ENCODE data around the gene KMT2A. TPM values are rescaled to one million over a fixed set of nuclear protein-coding genes. Genes with fewer than 3 reads are reported as not detected.
"Not testable (repeated sequence)": the region's sequence is repeated elsewhere in the genome, so short reads cannot be mapped to it uniquely, and the experiment has no call there.

KMT2A gene
- total RNA-seq, 2 donors from 2014 or later, result 62.6 to 209 TPM

GRCh38 chr11:118449316-118449918 is 13.1 kb downstream of the KMT2A start:
- no peak overlapping the region for H3K27ac ChIP-seq
- ATAC-seq, result no peak
- WGBS, 2 donors, result 92 to 93% methylated on average over 4 of the region's 4 CpGs
- intact Hi-C loops (cut with DNase I), result no loop called here
- peaks cover 12% of the 10 kb centered on the region for H3K4me1 ChIP-seq
- DNase-seq, result no peak
- no peaks in the 10 kb centered on the region for H3K36me3 ChIP-seq (replicated peaks in 1 of 2; ENCODE audit: insufficient read depth in 1 of 2, low read depth in 2 of 2)
- no peaks in the 10 kb centered on the region for H3K9me3 ChIP-seq
- TF ChIP-seq POLR2A (IDR thresholded peaks at IDR 0.05) (no peak), CTCF (IDR thresholded peaks at IDR 0.05) (no peak)
- H3K4me3 ChIP-seq, result no peak overlapping the region
- no peaks in the 10 kb centered on the region for H3K27me3 ChIP-seq

GRCh38 chr11:118450451-118450850 is 14.2 kb downstream of the KMT2A start:
- DNase-seq (no peak), ATAC-seq (no peak)
- intact Hi-C loops (cut with DNase I), result no loop called here
- no peaks in the 10 kb centered on the region for H3K36me3 ChIP-seq (replicated peaks in 1 of 2; ENCODE audit: insufficient read depth in 1 of 2, low read depth in 2 of 2)
- H3K4me1 ChIP-seq, result peaks cover 6% of the 10 kb centered on the region
- no peaks in the 10 kb centered on the region for H3K9me3 ChIP-seq
- no peak overlapping the region for H3K4me3 ChIP-seq
- no peak for TF ChIP-seq POLR2A (IDR thresholded peaks at IDR 0.05)
- H3K27ac ChIP-seq, result no peak overlapping the region
- no peaks in the 10 kb centered on the region for H3K27me3 ChIP-seq
- WGBS, 2 donors, result 68 to 70% methylated on average over 1 of the region's 1 CpG

GRCh38 chr11:118462178-118462577 is 25.9 kb downstream of the KMT2A start:
- DNase-seq (no peak), ATAC-seq (no peak)
- Histone ChIP-seq H3K27me3 (no peaks in the 10 kb centered on the region), H3K27ac (no peak overlapping the region), H3K4me3 (no peak overlapping the region), H3K4me1 (peaks cover 8% of the 10 kb centered on the region), H3K9me3 (no peaks in the 10 kb centered on the region), H3K36me3 (replicated peaks in 1 of 2; ENCODE audit: insufficient read depth in 1 of 2, low read depth in 2 of 2) (peaks cover 0 to 2% of the 10 kb centered on the region in 2 donors)
- WGBS, 2 donors, result 78 to 84% methylated on average over 2 of the region's 2 CpGs
- intact Hi-C loops (cut with DNase I), result no loop called here
- TF ChIP-seq CTCF (IDR thresholded peaks at IDR 0.05), result no peak
- TF ChIP-seq POLR2A (IDR thresholded peaks at IDR 0.05), result no peak

- ATAC-seq; H3K27ac ChIP-seq; H3K9me3 ChIP-seq; H3K27me3 ChIP-seq; DNase-seq; H3K4me3 ChIP-seq; H3K4me1 ChIP-seq; intact Hi-C loops (cut with DNase I); H3K36me3 ChIP-seq (replicated peaks in 1 of 2; ENCODE audit: insufficient read depth in 1 of 2, low read depth in 2 of 2): not testable (repeated sequence)
- WGBS, 2 donors, result 97 to 100% methylated on average over 2 of the region's 2 CpGs
Observed at GRCh38 chr11:118468968-118469367, 32.7 kb downstream of the KMT2A start.

DNA sequence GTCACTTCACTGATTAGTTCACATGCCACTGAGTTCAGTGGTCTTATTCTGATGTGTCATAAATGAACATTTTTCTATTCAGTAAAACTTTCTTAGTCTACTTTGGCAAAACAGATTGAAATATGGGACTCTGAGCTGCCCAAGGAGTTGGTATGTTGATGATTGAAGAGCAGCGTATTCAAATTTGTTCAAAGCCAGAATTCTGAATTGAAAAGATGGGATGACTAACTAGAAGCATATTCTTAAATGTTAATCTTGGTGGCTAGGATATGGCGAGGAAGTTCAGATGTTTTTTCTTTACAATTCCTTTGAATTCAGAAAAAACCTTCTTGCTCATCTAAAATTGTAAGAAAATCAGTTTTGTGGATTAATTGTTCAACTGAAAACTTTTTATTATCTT is 34.7 kb downstream of the KMT2A start:
- WGBS, 2 donors, result 89 to 93% methylated on average over 2 of the region's 2 CpGs
- intact Hi-C loops (cut with DNase I), result no loop called here
- TF ChIP-seq CTCF (IDR thresholded peaks at IDR 0.05), result no peak
- no peak for TF ChIP-seq POLR2A (IDR thresholded peaks at IDR 0.05)

GRCh38 chr11:118473537-118473936 is 37.2 kb downstream of the KMT2A start:
- no peak for ATAC-seq
- intact Hi-C loops (cut with DNase I), result no loop called here

More for the DNA sequence above, 34.7 kb downstream of the KMT2A start:
- H3K9me3 ChIP-seq, result no peaks in the 10 kb centered on the region
- ATAC-seq (no peak), DNase-seq (no peak)
- no peaks in the 10 kb centered on the region for H3K4me1 ChIP-seq
- no peak overlapping the region for H3K4me3 ChIP-seq
- H3K27me3 ChIP-seq, result no peaks in the 10 kb centered on the region
- H3K36me3 ChIP-seq (replicated peaks in 1 of 2; ENCODE audit: insufficient read depth in 1 of 2, low read depth in 2 of 2), result peaks cover 0 to 8% of the 10 kb centered on the region in 2 donors
- H3K27ac ChIP-seq, result no peak overlapping the region

More at GRCh38 chr11:118473537-118473936, 37.2 kb downstream of the KMT2A start:
- peaks cover 6 to 20% of the 10 kb centered on the region in 2 donors for H3K36me3 ChIP-seq (replicated peaks in 1 of 2; ENCODE audit: insufficient read depth in 1 of 2, low read depth in 2 of 2)
- DNase-seq, result no peak
- no peaks in the 10 kb centered on the region for H3K4me1 ChIP-seq
- TF ChIP-seq POLR2A (IDR thresholded peaks at IDR 0.05), result no peak
- no peak for TF ChIP-seq CTCF (IDR thresholded peaks at IDR 0.05)
- no peaks in the 10 kb centered on the region for H3K9me3 ChIP-seq
- H3K27ac ChIP-seq, result no peak overlapping the region
- 94 to 95% methylated on average over 6 of the region's 6 CpGs for WGBS, 2 donors
- H3K27me3 ChIP-seq, result no peaks in the 10 kb centered on the region
- H3K4me3 ChIP-seq, result no peak overlapping the region
